ENCODE results near the gene KCP. TPM values are rescaled to one million over a fixed set of nuclear protein-coding genes. Genes with fewer than 3 reads are reported as not detected.

KCP gene
- total RNA-seq, 1 experiment from 2014 or later, result 1.6 TPM

DNA sequence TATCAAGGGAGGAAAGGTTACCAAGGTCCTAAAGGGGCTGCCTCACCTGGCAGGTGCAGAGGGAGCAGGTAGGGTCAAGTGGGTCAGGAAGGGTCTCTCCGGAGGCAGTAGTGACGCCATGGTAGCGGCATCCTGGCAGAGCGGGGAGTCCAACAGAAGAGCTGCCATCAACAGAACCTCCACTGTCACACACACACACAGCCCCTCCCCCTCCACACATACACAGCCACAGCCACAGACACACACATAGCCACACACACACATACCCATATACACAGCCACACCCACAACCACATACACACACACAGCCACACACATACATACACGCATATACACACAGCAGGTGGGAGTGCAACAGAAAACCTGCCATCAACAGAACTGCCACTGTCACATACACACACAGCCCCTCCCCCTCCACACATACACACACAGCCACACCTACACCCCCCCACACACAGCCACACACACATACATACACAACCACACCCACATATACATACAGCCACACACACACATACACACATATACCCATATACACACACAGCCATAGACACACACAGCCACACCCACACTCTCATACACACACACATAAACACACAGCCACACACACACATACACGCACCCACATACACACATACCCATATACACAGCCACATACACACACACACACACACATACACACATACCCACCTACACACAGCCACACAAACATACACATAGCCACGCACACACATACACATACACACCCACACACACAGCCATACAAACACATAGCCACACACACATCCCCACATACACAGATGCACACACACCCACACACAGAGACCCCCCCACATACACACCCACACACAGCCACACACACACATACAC is 23.1 kb downstream of the KCP start:
- H3K36me3 ChIP-seq (ENCODE audit: control insufficient read depth in 1 of 2, insufficient read depth in 2 of 2, low read length in 2 of 2), result no peaks in the 10 kb centered on the region
- H3K27ac ChIP-seq (ENCODE audit: low read depth, low read length), result peak overlapping the region; percentile 19; the same call in 1 of the 2 replicates
- H3K79me2 ChIP-seq (ENCODE audit: insufficient read depth, low read length), result no peaks in the 10 kb centered on the region
- no peak overlapping the region for H3K4me2 ChIP-seq (ENCODE audit: low read length)
- RAD21 ChIA-PET (ENCODE audit: low non-redundant PET in 1 of 2, low total read pairs in 2 of 2, uncharacterized antibody in 2 of 2, unreplicated experiment in 2 of 2), result no interaction called here
- H3K4me1 ChIP-seq (ENCODE audit: control insufficient read depth in 1 of 2, insufficient read depth in 2 of 2, low read length in 2 of 2), result peaks cover 15 to 49% of the 10 kb centered on the region in 2 experiments
- POLR2A ChIA-PET, result no interaction called here
- no peaks in the 10 kb centered on the region for H4K20me1 ChIP-seq (ENCODE audit: insufficient read depth)
- ATAC-seq, result no peak
- no peak overlapping the region for H3K4me3 ChIP-seq (replicated peaks in 1 of 2; ENCODE audit: low read depth in 1 of 2, low read length in 2 of 2)
- H3K27me3 ChIP-seq (ENCODE audit: insufficient read depth, low read length), result no peaks in the 10 kb centered on the region
- H3K9ac ChIP-seq (ENCODE audit: low read length), result no peak overlapping the region
- TF ChIP-seq, protein P1, sequence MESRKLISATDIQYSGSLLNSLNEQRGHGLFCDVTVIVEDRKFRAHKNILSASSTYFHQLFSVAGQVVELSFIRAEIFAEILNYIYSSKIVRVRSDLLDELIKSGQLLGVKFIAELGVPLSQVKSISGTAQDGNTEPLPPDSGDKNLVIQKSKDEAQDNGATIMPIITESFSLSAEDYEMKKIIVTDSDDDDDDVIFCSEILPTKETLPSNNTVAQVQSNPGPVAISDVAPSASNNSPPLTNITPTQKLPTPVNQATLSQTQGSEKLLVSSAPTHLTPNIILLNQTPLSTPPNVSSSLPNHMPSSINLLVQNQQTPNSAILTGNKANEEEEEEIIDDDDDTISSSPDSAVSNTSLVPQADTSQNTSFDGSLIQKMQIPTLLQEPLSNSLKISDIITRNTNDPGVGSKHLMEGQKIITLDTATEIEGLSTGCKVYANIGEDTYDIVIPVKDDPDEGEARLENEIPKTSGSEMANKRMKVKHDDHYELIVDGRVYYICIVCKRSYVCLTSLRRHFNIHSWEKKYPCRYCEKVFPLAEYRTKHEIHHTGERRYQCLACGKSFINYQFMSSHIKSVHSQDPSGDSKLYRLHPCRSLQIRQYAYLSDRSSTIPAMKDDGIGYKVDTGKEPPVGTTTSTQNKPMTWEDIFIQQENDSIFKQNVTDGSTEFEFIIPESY (IDR thresholded peaks at IDR 0.05; ENCODE audit: extremely low read depth, insufficient replicate concordance, low read length), result no peak
- TF ChIP-seq SIN3A (IDR thresholded peaks at IDR 0.05; ENCODE audit: low read depth) (no peak), EZH2 (IDR thresholded peaks at IDR 0.05) (no peak), TCF7L2 (IDR thresholded peaks at IDR 0.05; ENCODE audit: borderline replicate concordance, extremely low read depth, insufficient read depth, insufficient read length) (no peak), FOSL1 (IDR thresholded peaks at IDR 0.05; ENCODE audit: low read depth) (no peak), YY1 (IDR thresholded peaks at IDR 0.05; ENCODE audit: extremely low read depth, insufficient replicate concordance, low read depth, low read length) (no peak), JUND (IDR thresholded peaks at IDR 0.05) (no peak), CEBPB (IDR thresholded peaks at IDR 0.05; ENCODE audit: low read depth) (no peak)
- TF ChIP-seq, protein P2, sequence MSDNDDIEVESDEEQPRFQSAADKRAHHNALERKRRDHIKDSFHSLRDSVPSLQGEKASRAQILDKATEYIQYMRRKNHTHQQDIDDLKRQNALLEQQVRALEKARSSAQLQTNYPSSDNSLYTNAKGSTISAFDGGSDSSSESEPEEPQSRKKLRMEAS (IDR thresholded peaks at IDR 0.05), result no peak
- no peak overlapping the region for H2AFZ ChIP-seq (ENCODE audit: low read depth, low read length, poor library complexity, severe bottlenecking)
- no peak for DNase-seq (ENCODE audit: low read depth, low spot score)
- no peaks in the 10 kb centered on the region for H3K9me3 ChIP-seq (ENCODE audit: control insufficient read depth in 1 of 2, insufficient read depth in 1 of 2, low read depth in 1 of 2, low read length in 2 of 2)
- intact Hi-C loops (cut with micrococcal nuclease), result no loop called here
- H3K9me2 ChIP-seq (ENCODE audit: insufficient read depth), result no peaks in the 10 kb centered on the region
- BruUV-seq (replicated peaks), result no TSS peak
- CTCF ChIA-PET, result no interaction called here

Measured in HCT116 (cell line).